ENCODE measurements around the gene PCA3. TPM values are rescaled to one million over a fixed set of nuclear protein-coding genes. Genes with fewer than 3 reads are reported as not detected.

The PCA3 gene
- total and polyA plus RNA-seq, 2 donors (not counting 1 experiment from before 2014, with no cell fraction given) = 0.09 TPM; not detected in 1

Small RNAs within 50 kb of the gene (small RNA-seq; reads per million reads assigned to genes)
- gene AL359314.1 (ENCODE audit: insufficient read length, low read depth, low replicate concordance) = not detected

Other genes starting within 250 kb of the PCA3 start
- gene PRUNE2, start 141.7 kb downstream of the PCA3 start, total RNA-seq = 0.12 TPM in 1 of 2 replicates, not detected in the other
- 0.13 TPM in 1 of 2 replicates, not detected in the other for gene PRUNE2, start 141.7 kb downstream of the PCA3 start, polyA plus RNA-seq

Data from B cell (primary cell).